Measurements from ENCODE around the gene ZNF384. TPM values are rescaled to one million over a fixed set of nuclear protein-coding genes. Genes with fewer than 3 reads are reported as not detected.

The ZNF384 gene
- total and polyA plus RNA-seq, 10 of the 15 experiments (the other 5 are each of a cell fraction or from before 2014, with no cell fraction given): 0.46 to 81.5 (median 30.5) TPM

DNA sequence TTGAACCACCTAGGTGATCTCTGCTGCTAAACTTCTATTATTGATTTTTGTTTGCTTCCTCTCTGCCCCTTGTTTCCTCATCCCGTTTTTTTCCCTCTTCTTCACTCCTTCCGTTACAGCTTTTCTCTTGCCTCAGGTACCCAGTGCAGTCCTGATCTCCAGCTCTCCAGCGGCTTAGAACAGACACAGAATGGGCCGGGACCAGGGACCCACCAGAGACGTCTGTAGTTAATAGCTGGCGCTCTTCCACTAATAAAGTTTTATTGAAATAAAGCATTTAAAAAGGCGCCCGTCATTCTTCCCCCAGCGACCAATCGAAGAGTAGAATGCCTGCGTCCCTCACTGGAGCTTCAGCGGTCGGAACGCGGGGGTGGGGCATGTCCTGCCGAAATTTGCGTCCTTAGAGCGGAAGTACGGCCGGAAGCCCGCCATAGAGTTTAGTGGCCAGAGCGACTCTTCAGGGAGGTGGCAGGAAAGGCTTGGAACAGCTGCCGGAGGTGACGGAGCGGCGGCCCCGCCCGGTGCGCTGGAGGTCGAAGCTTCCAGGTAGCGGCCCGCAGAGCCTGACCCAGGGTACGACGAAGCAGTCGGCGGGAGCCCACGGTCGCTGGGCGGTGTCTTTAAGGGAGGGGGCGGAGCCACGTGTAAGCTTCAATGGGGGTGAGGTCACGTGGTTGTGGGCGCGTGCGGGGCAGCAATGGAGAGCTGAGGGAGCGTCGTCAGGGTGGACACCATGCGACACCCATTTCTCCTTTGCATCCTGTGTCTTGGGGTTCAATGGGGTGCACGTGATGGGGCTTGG is 34.6 kb upstream of the ZNF384 start, which contains the start of gene COPS7A (continued):
- TF ChIP-seq POU2F2 (IDR thresholded peaks at IDR 0.05; ENCODE audit: borderline replicate concordance, low read depth, low read length) (peak; percentile 62; the same call in 2 of the 3 replicates), USF2 (IDR thresholded peaks at IDR 0.05; ENCODE audit: borderline replicate concordance, low read depth, low read length) (peak; percentile 90), SPI1 (IDR thresholded peaks at IDR 0.05; ENCODE audit: borderline replicate concordance, insufficient read depth, low read depth, low read length) (peak; percentile 67; the same call in 1 of the 2 replicates)
- TF ChIP-seq, protein P1, sequence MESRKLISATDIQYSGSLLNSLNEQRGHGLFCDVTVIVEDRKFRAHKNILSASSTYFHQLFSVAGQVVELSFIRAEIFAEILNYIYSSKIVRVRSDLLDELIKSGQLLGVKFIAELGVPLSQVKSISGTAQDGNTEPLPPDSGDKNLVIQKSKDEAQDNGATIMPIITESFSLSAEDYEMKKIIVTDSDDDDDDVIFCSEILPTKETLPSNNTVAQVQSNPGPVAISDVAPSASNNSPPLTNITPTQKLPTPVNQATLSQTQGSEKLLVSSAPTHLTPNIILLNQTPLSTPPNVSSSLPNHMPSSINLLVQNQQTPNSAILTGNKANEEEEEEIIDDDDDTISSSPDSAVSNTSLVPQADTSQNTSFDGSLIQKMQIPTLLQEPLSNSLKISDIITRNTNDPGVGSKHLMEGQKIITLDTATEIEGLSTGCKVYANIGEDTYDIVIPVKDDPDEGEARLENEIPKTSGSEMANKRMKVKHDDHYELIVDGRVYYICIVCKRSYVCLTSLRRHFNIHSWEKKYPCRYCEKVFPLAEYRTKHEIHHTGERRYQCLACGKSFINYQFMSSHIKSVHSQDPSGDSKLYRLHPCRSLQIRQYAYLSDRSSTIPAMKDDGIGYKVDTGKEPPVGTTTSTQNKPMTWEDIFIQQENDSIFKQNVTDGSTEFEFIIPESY (IDR thresholded peaks at IDR 0.05): no peak

DNA sequence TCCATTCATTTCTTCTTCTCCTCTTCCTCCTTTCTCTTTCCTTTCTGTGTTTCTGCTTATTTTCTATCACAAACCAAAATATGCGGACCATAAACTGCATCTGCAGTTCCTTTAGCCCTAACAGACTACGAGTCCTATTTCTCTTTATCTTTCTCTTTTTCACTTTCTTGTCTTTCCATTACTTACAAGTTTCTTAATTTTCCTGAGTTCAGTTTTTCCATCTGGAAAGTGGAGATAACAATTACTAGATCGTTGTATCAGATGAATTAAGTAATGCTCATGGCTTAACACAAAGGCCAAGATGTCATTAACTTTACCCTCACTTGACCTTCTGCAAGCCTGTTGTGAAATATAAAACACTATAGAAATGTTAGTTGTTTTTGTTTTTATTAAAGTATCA is 33.7 kb upstream of the ZNF384 start:
- Histone ChIP-seq H3K9me3 (replicated peaks; ENCODE audit: control insufficient read depth, insufficient read depth, low read length) (no peaks in the 10 kb centered on the region), H3K9ac (ENCODE audit: control insufficient read depth, insufficient read depth, low read length) (no peak overlapping the region; the same call in 1 of the 2 replicates), H3K4me3 (peak overlapping the region; percentile 91; the same call in 1 of the 2 replicates), H3K36me3 (ENCODE audit: control insufficient read depth in 2 of 2, insufficient read depth in 2 of 2, low read length in 1 of 2) (peaks cover 0 to 2% of the 10 kb centered on the region in 2 experiments; a peak in 1 of 4 replicates), H3K4me1 (ENCODE audit: control insufficient read depth, insufficient read depth, low read length) (no peaks in the 10 kb centered on the region; the same call in 1 of the 2 replicates), H3K79me2 (ENCODE audit: control insufficient read depth, insufficient read depth, low read length) (peaks cover 10% of the 10 kb centered on the region), H3K27me3 (replicated peaks in 1 of 2; ENCODE audit: control insufficient read depth in 2 of 2, insufficient read depth in 2 of 2, low read length in 1 of 2) (no peaks in the 10 kb centered on the region), H2AFZ (ENCODE audit: control insufficient read depth, low read depth, low read length) (no peak overlapping the region; the same call in 1 of the 2 replicates), H4K20me1 (ENCODE audit: control insufficient read depth, insufficient read depth) (no peaks in the 10 kb centered on the region), H3K27ac (ENCODE audit: control insufficient read depth, insufficient read depth) (no peak overlapping the region), H3K4me2 (ENCODE audit: control insufficient read depth, insufficient read depth) (peak overlapping the region; percentile 65)
- DNase-seq (ENCODE audit: low read depth, low spot score): no peak
- 63% methylated on average over 3 of the region's 3 CpGs for WGBS (ENCODE audit: insufficient coverage, insufficient replicate concordance, low lambda C conversion rate, missing lambda C conversion rate)
- no peak for FAIRE-seq
- ChIA-PET SMC1A (ENCODE audit: uncharacterized antibody, unreplicated experiment) (interaction anchor here (0.6 to 3.1 kb wide), 7 partner anchors 26 to 113 kb away, joined by 3 to 31 read pairs (median 11); partner anchors contain the start of genes MLF2 and ZNF384), POLR2A (interaction anchor here (1.0 to 3.6 kb wide), 10 partner anchors 8 to 297 kb away, joined by 3 to 53 read pairs (median 8); partner anchors contain the start of genes CDCA3, GAPDH, LPAR5 and MLF2), RAD21 (ENCODE audit: unreplicated experiment) (interaction anchor here (1.1 to 3.3 kb wide), 8 partner anchors 23 to 130 kb away, joined by 4 to 45 read pairs (median 6); partner anchors contain the start of genes LPAR5, MLF2, USP5 and ZNF384), CTCF (interaction anchor here (0.7 to 3.5 kb wide), 16 partner anchors 8 to 185 kb away, joined by 3 to 28 read pairs (median 5); partner anchors contain the start of genes CDCA3, MLF2, USP5 and ZNF384)
- ATAC-seq: no peak
- intact Hi-C loops (cut with micrococcal nuclease; ENCODE audit: unreplicated experiment) (loop anchor here (1.0 kb wide), 1 partner anchor 34 kb away; the partner anchor contains the start of gene ZNF384), in situ Hi-C loops (cut with MboI) (no loop called here)
- no TSS peak for BruUV-seq (replicated peaks)
- TF ChIP-seq JUNB (IDR thresholded peaks at IDR 0.05) (no peak), REST (IDR thresholded peaks at IDR 0.05; ENCODE audit: low read depth, low read length) (no peak), PAX8 (IDR thresholded peaks at IDR 0.05) (no peak), EGR1 (IDR thresholded peaks at IDR 0.05; ENCODE audit: borderline replicate concordance in 1 of 2, low read depth in 2 of 2, low read length in 2 of 2) (no peak), RFX5 (IDR thresholded peaks at IDR 0.05; ENCODE audit: low read depth, low read length) (no peak), ZNF217 (IDR thresholded peaks at IDR 0.05) (no peak), NFYA (IDR thresholded peaks at IDR 0.05; ENCODE audit: borderline replicate concordance, low read depth, low read length) (no peak), E2F4 (IDR thresholded peaks at IDR 0.05; ENCODE audit: low read depth, low read length) (no peak)
